ENCODE results near the gene ZNF654.
"Not testable (repeated sequence)": the region's sequence is repeated elsewhere in the genome, so short reads cannot be mapped to it uniquely, and the experiment has no call there.

The ZNF654 gene

DNA sequence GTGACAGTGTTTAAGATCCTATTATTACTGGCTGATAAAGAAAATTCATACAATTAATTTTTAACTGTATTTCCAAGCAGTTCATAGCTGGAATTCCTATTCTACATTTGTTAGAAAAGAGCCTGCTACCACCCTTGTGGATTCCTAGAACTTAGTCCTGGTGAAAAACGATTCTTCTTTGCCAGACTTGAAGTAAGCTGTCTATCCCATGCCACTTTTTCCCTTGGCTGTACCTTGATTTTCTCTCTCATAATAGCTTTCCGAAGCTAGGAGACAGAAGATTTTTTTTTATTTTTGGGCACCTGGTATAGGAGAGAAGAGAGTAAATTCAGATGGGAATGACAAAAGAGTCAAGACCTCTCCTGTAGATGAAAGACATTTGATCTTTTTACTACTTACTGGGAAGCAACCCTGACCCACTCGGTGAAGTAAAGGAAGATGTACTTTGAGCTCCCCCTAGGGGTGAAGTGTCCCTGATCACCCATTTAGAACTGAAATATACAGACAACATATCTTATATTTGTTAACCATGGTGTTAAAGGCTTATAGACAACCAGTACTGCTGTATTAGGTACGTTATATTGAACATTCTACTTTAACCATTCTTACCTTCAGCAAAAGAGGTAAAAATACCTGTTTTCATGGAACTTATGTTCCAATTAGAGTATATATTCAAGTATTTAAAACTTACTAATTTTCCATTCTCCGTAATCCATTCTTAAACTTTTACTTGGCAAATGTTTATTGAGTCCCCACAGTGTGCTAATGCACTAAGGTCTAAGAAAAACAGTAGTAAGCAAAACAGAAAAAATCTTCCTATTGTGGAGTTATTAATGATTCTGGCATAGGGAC lies 54.5 kb downstream of the ZNF654 start:
- TF ChIP-seq CTCF (IDR thresholded peaks at IDR 0.05; ENCODE audit: extremely low read depth, missing control alignments), result peak; percentile 22
- peak; percentile 24 for DNase-seq (ENCODE audit: low spot score)

DNA sequence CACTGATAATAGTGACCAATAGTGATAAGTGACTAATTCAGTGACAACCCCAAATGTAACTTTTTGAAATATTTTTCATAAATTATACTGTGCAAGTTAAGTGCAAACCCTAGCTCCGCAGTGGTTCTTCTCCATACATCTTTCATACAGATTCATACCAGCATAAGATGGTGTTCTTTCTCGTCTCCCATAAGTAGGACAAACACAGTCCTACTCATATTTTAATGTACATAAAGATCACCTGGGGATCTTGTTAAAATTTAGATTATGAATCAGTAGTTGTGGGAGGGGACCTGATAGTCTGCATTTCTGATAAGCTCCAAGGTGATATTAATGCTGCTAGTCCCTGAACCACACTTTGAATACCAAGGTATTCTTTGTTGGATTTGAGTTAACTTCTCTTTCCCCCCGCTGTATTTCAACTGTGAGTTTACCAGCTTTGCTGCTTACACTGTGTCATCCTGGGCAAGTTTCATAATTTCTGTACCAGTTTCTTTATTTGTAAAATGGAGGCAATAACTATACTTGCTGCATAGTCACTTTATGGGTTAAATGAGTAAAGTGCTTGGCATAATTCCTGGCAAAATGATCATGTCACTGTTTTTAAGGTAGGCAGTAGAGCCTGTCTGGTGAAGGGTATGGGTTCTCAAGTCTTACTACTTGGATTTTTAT lies 56.0 kb downstream of the ZNF654 start:
- no peak for DNase-seq (ENCODE audit: low spot score)

GRCh38 chr3:88117683-88118082 lies 58.6 kb downstream of the ZNF654 start:
- TF ChIP-seq CTCF (IDR thresholded peaks at IDR 0.05; ENCODE audit: extremely low read depth, missing control alignments), result no peak
- no peak for DNase-seq (ENCODE audit: low spot score)

More for the DNA sequence above, 56.0 kb downstream of the ZNF654 start:
- TF ChIP-seq CTCF (IDR thresholded peaks at IDR 0.05; ENCODE audit: extremely low read depth, missing control alignments), result no peak

DNA sequence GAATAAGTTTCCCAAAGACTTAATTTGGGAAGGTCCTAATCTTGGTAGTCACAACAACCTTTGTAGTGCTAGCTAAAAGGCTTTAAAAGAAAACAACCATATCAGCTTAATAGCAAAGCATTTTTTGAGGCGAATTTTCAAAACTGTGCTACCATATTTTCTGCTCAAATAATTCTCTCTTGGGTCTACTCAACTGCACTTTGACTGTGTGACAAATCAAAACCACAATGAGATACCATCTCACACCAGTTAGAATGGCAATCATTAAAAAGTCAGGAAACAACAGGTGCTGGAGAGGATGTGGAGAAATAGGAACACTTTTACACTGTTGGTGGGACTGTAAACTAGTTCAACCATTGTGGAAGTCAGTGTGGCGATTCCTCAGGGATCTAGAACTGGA lies 59.5 kb downstream of the ZNF654 start:
- not testable (repeated sequence) for DNase-seq (ENCODE audit: low spot score)

- no peak for TF ChIP-seq CTCF (IDR thresholded peaks at IDR 0.05; ENCODE audit: extremely low read depth, missing control alignments)
- DNase-seq (ENCODE audit: low spot score), result no peak
Observed at GRCh38 chr3:88123526-88123925, 64.5 kb downstream of the ZNF654 start.

GRCh38 chr3:88131695-88132094 lies 72.6 kb downstream of the ZNF654 start:
- no peak for DNase-seq (ENCODE audit: low spot score)
- TF ChIP-seq CTCF (IDR thresholded peaks at IDR 0.05; ENCODE audit: extremely low read depth, missing control alignments), result no peak

DNA sequence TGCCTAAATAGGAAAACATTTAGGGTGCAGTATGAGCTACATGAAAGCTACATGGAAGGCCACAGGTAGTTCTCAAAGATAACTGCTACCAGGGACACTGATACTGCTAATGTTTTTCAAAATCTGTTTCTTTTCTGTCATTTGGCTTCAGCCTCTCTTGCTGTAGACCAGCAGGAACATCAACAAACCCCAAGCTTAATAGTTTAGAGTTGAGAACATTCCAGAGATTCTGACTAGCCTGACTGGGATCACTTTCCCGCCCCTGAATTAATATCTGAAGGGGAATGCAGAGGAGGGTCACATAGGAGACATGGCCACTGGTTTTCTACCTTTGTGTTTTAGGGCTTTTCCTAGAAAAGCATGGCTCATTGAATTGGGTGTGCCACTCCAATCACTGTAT lies 73.8 kb downstream of the ZNF654 start:
- no peak for DNase-seq (ENCODE audit: low spot score)

More for the DNA sequence above, 73.8 kb downstream of the ZNF654 start:
- TF ChIP-seq CTCF (IDR thresholded peaks at IDR 0.05; ENCODE audit: extremely low read depth, missing control alignments), result no peak
